HG02840 (cell line): ENCODE data around the gene PRSS27.
A peak's percentile ranks its signal among the peaks of the same experiment; 100 is the strongest.

Experiments
- ATAC-seq: cut with Tn5 transposase; IDR thresholded peaks from one replicate; pipeline ENCODE4 v1.9.1; 2021; ENCODE audit warnings: mild to moderate bottlenecking, moderate library complexity, moderate number of reproducible peaks; ENCODE audit not compliant: unreplicated experiment, low FRiP score

Gene PRSS27

GRCh38 chr16:2734844-2735515, 15.0 kb upstream of the PRSS27 start:
- ATAC-seq: no peak

GRCh38 chr16:2728034-2728433, 8.0 kb upstream of the PRSS27 start:
- ATAC-seq: no peak

DNA sequence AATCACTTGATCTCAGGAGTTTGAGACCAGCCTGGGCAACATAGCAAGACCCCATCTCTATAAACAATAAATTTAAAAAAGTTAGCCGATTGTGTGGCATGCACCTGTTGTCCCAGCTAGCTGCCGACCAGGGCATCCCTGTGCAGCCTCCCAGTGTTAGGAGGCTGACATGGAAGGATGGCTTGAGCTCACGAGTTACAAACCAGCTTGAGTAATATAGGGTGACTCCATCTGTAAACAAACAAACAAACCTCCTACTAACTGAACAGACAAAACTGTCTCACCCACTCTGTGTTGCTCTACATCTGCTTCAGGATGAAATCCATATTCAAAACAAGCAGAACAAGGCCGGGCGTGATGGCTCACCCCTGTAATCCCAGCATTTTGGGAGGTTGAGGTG, 6.9 kb upstream of the PRSS27 start:
- no peak for ATAC-seq

GRCh38 chr16:2724816-2725348, 4.9 kb upstream of the PRSS27 start:
- ATAC-seq: no peak

DNA sequence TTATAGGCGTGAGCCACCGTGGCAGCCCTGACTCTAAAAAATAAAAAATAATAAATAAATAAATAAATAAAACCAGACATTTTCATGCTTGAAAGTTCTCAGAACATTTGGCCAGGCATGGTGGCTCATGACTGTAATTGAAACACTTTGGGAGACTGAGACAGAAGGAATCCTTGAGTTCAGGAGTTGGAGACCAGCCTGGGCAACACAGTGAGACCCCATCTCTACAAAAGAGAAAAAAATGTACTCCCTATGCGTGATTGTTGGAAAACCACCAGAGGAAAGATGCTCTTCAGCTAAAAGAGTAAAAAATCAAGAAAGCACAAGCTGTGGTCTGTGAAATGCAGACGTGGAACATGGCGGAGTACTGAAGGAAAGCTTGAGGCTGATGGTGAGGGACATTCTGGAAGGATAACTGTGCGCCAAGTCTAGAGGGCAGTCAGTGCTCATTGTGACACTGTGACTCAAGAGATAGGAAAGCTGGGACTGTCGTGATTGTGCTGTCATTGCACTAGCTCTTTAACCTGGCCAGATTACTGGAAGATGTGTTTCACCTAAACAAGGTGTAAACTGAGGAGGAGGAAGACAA, 4.2 kb upstream of the PRSS27 start:
- no peak for ATAC-seq

DNA sequence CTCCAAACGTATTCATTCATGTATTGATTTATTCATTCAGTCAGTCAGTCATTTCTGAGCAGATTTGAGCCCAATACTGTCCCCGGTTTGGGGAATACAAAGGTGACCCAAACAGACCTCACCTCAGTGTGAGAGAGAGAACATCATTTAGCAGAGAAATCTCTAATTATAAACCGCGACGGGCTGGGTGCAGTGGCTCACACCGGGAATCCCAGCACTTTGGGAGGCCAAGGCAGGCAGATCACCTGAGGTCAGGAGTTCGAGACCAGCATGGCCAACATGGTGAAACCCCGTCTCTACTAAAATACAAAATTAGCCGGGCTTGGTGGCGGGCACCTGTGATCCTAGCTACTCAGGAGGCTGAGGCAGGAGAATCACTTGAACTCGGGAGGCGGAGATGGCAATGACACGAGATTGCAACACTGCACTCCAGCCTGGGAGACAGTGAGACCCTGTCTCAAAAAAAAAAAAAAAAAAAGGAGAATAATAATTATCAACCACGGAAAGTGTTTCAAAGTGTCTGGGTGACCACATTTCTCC, 1.7 kb upstream of the PRSS27 start:
- ATAC-seq: peak; percentile 5

- peak; percentile 69 for ATAC-seq
These were observed 952 bp upstream of the PRSS27 start for GRCh38 chr16:2720719-2721633.

DNA sequence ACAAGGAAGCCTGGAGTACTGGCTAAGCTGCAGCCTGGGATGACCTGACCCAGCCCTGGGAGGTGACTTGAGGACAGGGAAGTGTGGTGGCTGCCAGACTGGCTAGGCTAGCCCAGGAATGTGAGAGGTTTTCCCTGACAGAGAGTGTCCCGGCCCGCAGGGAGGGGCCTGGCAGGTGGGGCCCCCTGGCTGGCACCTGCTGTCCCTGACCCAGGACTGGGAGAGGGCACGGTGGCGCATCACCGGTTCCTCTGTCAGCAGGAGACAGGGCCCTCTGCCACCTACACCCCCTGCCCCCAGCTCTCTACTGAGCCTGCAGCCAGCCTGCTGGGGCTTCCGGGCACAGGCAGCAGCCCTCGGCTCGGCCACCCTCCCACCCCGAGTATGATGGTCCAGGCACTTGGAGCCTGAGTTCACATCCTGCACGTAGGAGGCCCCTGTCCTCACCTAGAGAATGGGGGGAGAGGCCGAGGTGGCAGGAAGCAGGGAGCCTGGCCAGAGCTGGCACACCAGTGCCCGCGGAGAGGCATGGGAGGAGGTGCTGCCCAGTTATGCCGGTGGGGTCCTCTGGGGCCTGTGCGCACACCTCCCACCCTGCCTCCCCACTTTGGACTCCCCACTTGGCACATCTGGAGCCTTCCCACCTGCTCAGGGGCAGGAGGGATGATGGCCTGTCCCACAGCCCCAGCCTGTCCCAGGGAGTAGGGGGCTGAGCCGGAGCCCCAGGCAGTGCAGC, 528 bp downstream of the PRSS27 start:
- no peak for ATAC-seq

GRCh38 chr16:2717383-2718263, 2.4 kb downstream of the PRSS27 start:
- ATAC-seq: no peak

DNA sequence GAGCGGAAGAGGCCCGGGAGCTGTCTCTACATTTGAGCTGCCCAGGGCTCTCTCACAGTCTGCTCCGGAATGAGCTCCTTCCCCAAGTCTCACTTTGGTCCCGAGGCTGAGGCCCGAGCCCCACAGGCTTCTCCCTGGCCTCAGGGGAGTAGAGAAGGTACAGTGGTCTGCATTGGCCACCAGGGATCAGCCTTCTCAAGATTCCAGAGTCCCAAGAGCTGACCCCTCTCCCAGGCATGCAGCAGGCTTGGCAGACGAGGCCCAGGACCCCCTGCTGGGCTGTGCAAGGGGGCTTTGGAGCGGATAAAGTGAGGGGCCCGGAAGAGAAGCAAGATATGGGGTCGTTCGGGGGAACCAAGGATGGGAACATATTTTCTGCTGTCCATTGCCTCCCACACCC, 3.1 kb downstream of the PRSS27 start:
- no peak for ATAC-seq

DNA sequence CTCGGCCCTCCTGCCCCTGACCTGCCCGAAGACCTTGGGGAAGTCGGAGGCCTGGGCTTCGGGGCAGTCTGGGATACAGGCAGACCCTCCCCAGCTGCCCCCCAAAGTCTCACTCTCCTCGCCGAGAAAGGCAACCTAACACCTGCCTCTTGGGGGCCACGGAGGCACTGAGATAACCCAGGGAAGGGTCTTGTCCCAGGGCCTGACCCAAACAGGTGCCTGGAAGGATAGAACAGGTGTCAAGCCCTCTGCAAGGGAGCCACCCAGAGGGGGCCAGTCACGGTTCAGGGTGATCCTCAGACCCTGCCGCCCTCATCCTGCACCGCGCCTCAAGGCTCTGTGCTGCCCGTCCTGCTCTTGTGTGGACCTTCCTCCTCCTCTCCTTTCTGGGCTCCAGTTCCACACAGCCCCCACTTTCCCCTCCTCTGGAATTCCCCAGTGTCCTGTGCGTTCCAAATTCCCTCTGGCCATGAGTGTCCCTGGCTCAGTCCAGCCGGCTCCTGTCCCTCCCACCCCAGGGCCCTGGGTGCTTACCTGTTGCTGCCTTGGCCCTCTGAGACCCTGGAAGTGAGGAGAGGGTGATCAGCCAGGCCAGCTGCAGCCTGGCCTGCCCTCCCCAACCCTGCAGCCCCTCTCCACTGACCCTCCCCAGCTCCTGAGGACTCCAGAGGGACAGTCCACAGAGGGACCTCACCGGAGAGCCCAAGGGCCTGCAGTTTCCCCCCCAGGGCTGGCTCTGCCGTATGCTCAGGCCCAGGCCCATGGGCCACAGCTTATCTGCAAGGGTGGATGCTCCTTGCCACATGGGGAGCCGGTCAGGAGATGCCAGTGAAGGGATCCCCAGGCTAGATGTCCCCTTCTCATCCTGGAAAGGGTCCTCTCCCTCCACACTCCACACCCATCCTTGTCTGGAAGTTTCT, 3.8 kb downstream of the PRSS27 start:
- no peak for ATAC-seq

GRCh38 chr16:2715519-2715918, 4.5 kb downstream of the PRSS27 start:
- no peak for ATAC-seq

DNA sequence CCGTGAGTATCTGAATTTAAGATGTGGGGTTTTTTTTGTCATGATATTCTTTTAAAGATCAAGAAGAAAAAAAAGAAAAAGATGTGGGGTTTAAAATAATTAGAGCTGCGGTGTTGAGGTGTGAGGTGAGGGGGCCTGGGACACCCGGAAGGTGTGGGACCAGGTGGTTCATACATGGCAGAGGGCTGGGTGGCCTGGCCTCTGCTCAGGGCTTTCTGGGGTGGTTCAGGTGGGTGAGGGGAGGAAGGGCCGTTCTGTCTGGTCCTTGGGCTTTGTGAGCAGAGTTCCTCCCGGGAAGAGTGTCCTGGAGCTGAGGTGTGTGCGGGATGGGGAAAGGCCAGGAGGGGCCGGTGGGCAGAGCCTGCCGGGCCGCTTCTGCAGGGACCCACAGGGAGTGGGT, 5.0 kb downstream of the PRSS27 start:
- ATAC-seq: no peak

GRCh38 chr16:2713985-2714774, 5.8 kb downstream of the PRSS27 start:
- no peak for ATAC-seq

GRCh38 chr16:2713523-2713922, 6.5 kb downstream of the PRSS27 start:
- ATAC-seq: no peak

- no peak for ATAC-seq
These were observed 7.5 kb downstream of the PRSS27 start for GRCh38 chr16:2712546-2712945.

- ATAC-seq: no peak
These were observed 8.0 kb downstream of the PRSS27 start for GRCh38 chr16:2712063-2712441.
